A673 (cell line): ENCODE results near the gene ADAMTS12.

Source experiments
- EZH2 ChIP-seq: fragments of 200-600 bp; sonication (generic); IDR thresholded peaks from 2 replicates; pipeline ENCODE4 v1.6.1; 2017; ENCODE audit warnings: borderline replicate concordance, low read depth, mild to moderate bottlenecking, mixed read lengths, antibody characterized with exemption, low read length; ENCODE audit not compliant: poor library complexity, severe bottlenecking
- TF ChIP-seq, protein P1 (sequence below): fragments of 300-800, 200-600 bp; sonication (generic); conservative IDR thresholded peaks from 2 replicates; pipeline ENCODE4 v1.5.1; 2017; ENCODE audit warnings: low read depth, mild to moderate bottlenecking, antibody characterized with exemption, low read length, moderate library complexity, mixed read lengths

DNA sequence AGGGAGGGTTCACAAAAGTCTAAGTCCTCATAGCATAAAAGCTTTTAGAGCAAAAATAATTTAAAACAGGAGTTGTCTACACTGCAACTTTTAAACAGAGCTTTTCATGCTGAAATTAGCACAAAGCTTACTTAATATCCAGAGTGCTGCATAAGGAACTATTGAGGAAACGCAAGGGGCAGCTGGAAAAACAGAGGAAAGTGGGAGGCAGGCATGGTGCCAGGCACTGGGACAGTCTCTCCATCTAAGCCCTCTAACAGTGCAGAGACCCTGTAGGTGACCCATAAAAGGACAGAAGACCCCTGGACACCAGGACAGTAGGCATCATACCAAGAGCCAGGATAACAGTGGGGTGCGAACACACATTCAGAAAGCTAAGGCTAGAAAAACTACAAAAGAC lies 49.3 kb downstream of the ADAMTS12 start:
- TF ChIP-seq, protein P1, sequence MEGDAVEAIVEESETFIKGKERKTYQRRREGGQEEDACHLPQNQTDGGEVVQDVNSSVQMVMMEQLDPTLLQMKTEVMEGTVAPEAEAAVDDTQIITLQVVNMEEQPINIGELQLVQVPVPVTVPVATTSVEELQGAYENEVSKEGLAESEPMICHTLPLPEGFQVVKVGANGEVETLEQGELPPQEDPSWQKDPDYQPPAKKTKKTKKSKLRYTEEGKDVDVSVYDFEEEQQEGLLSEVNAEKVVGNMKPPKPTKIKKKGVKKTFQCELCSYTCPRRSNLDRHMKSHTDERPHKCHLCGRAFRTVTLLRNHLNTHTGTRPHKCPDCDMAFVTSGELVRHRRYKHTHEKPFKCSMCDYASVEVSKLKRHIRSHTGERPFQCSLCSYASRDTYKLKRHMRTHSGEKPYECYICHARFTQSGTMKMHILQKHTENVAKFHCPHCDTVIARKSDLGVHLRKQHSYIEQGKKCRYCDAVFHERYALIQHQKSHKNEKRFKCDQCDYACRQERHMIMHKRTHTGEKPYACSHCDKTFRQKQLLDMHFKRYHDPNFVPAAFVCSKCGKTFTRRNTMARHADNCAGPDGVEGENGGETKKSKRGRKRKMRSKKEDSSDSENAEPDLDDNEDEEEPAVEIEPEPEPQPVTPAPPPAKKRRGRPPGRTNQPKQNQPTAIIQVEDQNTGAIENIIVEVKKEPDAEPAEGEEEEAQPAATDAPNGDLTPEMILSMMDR = no peak
- no peak for TF ChIP-seq EZH2
